ENCODE data around the gene HIVEP3.

DNA sequence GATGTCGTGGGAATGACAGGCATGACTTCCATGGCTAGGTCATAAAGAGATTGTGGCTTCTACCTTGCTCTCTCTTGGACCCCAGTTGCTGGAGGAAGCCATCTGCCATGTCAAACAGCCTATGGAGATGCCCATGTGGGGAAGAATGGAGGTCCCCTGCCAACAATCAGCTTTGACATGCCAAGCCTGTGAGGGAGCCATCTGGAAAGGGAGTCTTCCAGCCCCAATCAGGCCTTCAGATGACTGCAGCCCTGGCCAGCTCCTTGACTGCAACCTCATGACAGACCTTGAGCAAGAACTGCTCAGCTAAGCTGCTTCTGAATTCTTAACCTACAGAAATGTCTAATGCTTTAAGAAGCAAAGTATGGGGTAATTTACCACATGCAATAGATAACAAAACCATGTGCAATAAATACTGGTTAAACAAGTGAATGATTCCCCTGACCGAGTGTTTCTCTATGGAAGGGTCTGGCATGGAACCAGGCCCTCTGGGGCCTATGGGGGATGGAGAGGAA, 187.1 kb downstream of the HIVEP3 start:
- TF ChIP-seq CTCF (IDR thresholded peaks at IDR 0.05) = no peak
- no peak for TF ChIP-seq EZH2 (IDR thresholded peaks at IDR 0.05; ENCODE audit: borderline replicate concordance, insufficient read depth, low read depth, low read length, poor library complexity, severe bottlenecking)
